ENCODE results near the gene USF2. TPM values are rescaled to one million over a fixed set of nuclear protein-coding genes. Genes with fewer than 3 reads are reported as not detected.

Gene USF2
- total and polyA plus RNA-seq, 2 experiments from 2014 or later: 30.2 to 55.6 TPM

DNA sequence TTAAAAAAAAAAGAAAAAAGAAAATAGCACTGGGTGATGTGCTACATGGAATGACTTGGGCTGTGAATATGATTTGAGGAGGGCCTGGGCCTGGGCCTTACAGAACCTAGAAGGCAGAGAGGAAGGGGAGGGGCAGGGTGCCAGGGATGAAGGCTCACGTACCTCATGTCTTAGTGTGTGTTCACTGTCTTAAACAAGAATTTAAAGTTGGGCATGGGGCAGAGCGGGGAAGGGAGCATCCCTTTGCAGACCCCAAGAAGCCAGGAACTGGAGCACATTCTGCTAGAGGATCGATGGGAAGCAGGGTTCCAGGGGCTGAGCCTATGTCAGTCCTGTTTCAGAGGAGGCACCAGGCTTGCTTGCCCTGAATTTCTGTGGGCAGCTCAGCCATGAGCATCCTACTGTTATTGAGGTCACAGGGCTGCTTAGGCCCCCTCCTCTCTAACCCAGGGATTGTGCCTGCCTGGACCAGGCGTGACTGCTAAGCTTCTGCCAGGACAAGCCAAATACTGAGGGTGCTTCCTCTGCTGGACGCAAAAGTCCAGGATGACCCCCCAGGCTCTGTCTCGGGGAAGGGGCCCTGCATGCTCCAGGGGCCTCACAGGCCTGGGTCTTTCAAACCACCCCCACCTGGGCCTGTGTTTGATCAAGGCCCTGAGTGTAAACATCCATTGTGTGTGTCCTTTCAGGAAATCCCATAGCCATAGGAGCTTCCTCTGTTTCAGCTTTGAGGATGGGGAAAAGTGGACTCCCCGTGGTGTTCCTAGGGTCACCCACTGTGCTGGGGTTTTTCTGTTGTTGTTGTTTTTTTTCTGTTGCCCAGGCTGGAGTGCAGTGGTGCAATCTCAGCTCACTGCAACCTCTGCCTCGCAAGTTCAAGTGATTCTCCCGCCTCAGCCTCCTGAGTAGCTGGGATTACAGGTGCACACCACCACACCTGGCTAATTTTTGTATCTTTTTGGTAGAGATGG is 15.2 kb upstream of the USF2 start:
- WGBS (ENCODE audit: low lambda C conversion rate, missing lambda C conversion rate): 83% methylated on average over 9 of the region's 9 CpGs
- H3K4me1 ChIP-seq (ENCODE audit: insufficient read depth): no peaks in the 10 kb centered on the region
- H3K36me3 ChIP-seq (replicated peaks; ENCODE audit: insufficient read depth, low read depth): no peaks in the 10 kb centered on the region
- H3K79me2 ChIP-seq: peaks cover 54% of the 10 kb centered on the region
- H3K27me3 ChIP-seq: peaks cover 4% of the 10 kb centered on the region
- no peak for DNase-seq (ENCODE audit: low spot score)
- H3K4me2 ChIP-seq: no peak overlapping the region
- no peak overlapping the region for H3K27ac ChIP-seq
- no peaks in the 10 kb centered on the region for H3K9me3 ChIP-seq (ENCODE audit: low read depth)
- no peaks in the 10 kb centered on the region for H4K20me1 ChIP-seq (ENCODE audit: insufficient read depth, poor library complexity, severe bottlenecking)
- no peak for TF ChIP-seq EZH2 (IDR thresholded peaks at IDR 0.05; ENCODE audit: borderline replicate concordance)
- no peak for TF ChIP-seq EZH2phosphoT487 (IDR thresholded peaks at IDR 0.05; ENCODE audit: low read depth, severe bottlenecking, unreplicated experiment)
- TF ChIP-seq CTCF (IDR thresholded peaks at IDR 0.05; ENCODE audit: poor library complexity): no peak
- H2AFZ ChIP-seq: no peak overlapping the region
- no peak overlapping the region for H3K4me3 ChIP-seq
- no peaks in the 10 kb centered on the region for H3K9me2 ChIP-seq (replicated peaks; ENCODE audit: insufficient read depth)

DNA sequence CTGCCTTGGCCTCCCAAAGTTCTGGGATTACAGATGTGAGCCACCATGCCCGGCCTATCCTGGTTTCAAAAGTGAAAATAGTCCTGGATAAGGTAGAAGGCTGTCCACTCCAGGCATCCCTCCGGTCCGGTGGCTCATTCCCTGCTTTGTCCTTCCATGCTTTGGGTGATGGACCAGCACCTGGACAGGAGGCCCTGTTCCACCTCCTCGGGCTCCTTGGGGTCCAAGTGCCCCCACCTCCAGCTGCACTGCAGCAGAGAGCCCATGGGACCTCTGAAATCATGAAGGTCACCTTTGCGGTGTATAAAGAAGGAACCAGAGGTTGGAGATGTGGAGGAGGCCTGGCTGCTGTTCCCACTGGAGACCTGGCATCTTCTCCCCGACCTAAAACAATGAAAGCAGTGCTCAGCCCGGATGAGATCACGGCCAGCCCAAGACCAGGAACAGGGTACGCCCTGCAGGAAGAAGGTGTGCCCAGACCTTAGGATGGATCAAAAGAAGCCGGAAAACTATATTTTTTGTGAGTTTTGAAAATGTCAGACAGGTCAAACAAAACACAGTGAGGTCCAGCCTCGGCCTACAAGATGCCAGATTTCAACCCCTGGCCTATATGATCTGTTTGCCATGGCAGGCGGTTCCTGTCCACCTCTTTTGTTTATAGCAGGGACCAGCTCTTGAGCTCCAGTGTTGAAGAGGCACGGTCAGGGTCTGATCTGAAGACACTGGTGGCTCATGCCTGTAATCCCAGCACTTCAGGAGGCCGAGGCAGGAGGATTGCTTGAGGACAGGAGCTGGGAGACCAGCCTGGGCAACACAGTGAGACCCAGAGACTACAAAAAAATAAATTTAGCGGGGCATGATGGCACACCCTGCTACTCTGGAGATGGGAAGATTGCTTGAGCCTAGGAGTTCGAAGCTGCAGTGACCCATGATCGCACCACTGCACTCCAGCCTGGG is 14.1 kb upstream of the USF2 start:
- Histone ChIP-seq H3K4me2 (no peak overlapping the region), H3K36me3 (replicated peaks; ENCODE audit: insufficient read depth, low read depth) (no peaks in the 10 kb centered on the region), H4K20me1 (ENCODE audit: insufficient read depth, poor library complexity, severe bottlenecking) (no peaks in the 10 kb centered on the region), H3K4me1 (ENCODE audit: insufficient read depth) (no peaks in the 10 kb centered on the region), H3K9me3 (ENCODE audit: low read depth) (no peaks in the 10 kb centered on the region), H3K27me3 (peaks cover 4% of the 10 kb centered on the region), H3K27ac (no peak overlapping the region), H3K9me2 (replicated peaks; ENCODE audit: insufficient read depth) (no peaks in the 10 kb centered on the region), H3K79me2 (peaks cover 49% of the 10 kb centered on the region), H2AFZ (no peak overlapping the region), H3K4me3 (no peak overlapping the region)
- 95% methylated on average over 17 of the region's 17 CpGs for WGBS (ENCODE audit: low lambda C conversion rate, missing lambda C conversion rate)
- TF ChIP-seq CTCF (IDR thresholded peaks at IDR 0.05; ENCODE audit: poor library complexity) (no peak), EZH2phosphoT487 (IDR thresholded peaks at IDR 0.05; ENCODE audit: low read depth, severe bottlenecking, unreplicated experiment) (no peak), EZH2 (IDR thresholded peaks at IDR 0.05; ENCODE audit: borderline replicate concordance) (no peak)
- DNase-seq (ENCODE audit: low spot score): no peak

- H4K20me1 ChIP-seq (ENCODE audit: insufficient read depth, poor library complexity, severe bottlenecking): no peaks in the 10 kb centered on the region
- no peaks in the 10 kb centered on the region for H3K9me3 ChIP-seq (ENCODE audit: low read depth)
- no peak overlapping the region for H3K4me2 ChIP-seq
- H3K27me3 ChIP-seq: no peaks in the 10 kb centered on the region
- no peaks in the 10 kb centered on the region for H3K36me3 ChIP-seq (replicated peaks; ENCODE audit: insufficient read depth, low read depth)
- no peak overlapping the region for H3K27ac ChIP-seq
- no peak overlapping the region for H2AFZ ChIP-seq
- TF ChIP-seq CTCF (IDR thresholded peaks at IDR 0.05; ENCODE audit: poor library complexity): no peak
- no peak for TF ChIP-seq EZH2phosphoT487 (IDR thresholded peaks at IDR 0.05; ENCODE audit: low read depth, severe bottlenecking, unreplicated experiment)
- TF ChIP-seq EZH2 (IDR thresholded peaks at IDR 0.05; ENCODE audit: borderline replicate concordance): no peak
- no peaks in the 10 kb centered on the region for H3K4me1 ChIP-seq (ENCODE audit: insufficient read depth)
- no peak for DNase-seq (ENCODE audit: low spot score)
- WGBS (ENCODE audit: low lambda C conversion rate, missing lambda C conversion rate): 81% methylated on average over 2 of the region's 2 CpGs
- H3K9me2 ChIP-seq (replicated peaks; ENCODE audit: insufficient read depth): no peaks in the 10 kb centered on the region
- no peak overlapping the region for H3K4me3 ChIP-seq
- peaks cover 29% of the 10 kb centered on the region for H3K79me2 ChIP-seq
These were observed 12.2 kb upstream of the USF2 start for GRCh38 chr19:35256566-35256965.

Data from hepatocyte (in vitro differentiated cells).